Stimulated activated memory B cell treated with anti-CD40 and anti-IgM and Interleukin-4, amounts not matched to agents 10 μg/mL and 1 μg/mL and 100 μg/mL, for 72 hours (primary cell): ENCODE results near the gene ADAMTSL2.

Experiments used
- ATAC-seq: fragments of 150-1000 bp; cut with Tn5 transposase; 2 replicates; pipeline ENCODE4 v1.10.0; 2021
- H3K27ac Mint-ChIP-seq: one replicate; pipeline ENCODE4 v1.8.0; 2022; ENCODE audit warnings: mild to moderate bottlenecking, mixed read lengths
- H3K27me3 Mint-ChIP-seq: one replicate; pipeline ENCODE4 v1.8.0; 2022; ENCODE audit warnings: mixed read lengths
- H3K36me3 Mint-ChIP-seq: one replicate; pipeline ENCODE4 v1.8.0; 2022; ENCODE audit warnings: mixed read lengths
- H3K4me1 Mint-ChIP-seq: one replicate; pipeline ENCODE4 v1.8.0; 2022; ENCODE audit warnings: mixed read lengths
- H3K4me3 Mint-ChIP-seq: one replicate; pipeline ENCODE4 v1.8.0; 2022; ENCODE audit warnings: mild to moderate bottlenecking, moderate library complexity, mixed read lengths
- H3K9me3 Mint-ChIP-seq: one replicate; pipeline ENCODE4 v1.8.0; 2022; ENCODE audit warnings: mixed read lengths

The ADAMTSL2 gene

GRCh38 chr9:133511607-133512006 lies 22.9 kb upstream of the ADAMTSL2 start:
- Mint-ChIP-seq H3K27me3 (peaks cover 16% of the 10 kb centered on the region), H3K9me3 (no peaks in the 10 kb centered on the region), H3K27ac (no peak overlapping the region), H3K4me1 (no peaks in the 10 kb centered on the region), H3K4me3 (no peak overlapping the region), H3K36me3 (no peaks in the 10 kb centered on the region)
- no peak for ATAC-seq

GRCh38 chr9:133512253-133513213 lies 22.0 kb upstream of the ADAMTSL2 start:
- H3K9me3 Mint-ChIP-seq = no peaks in the 10 kb centered on the region
- H3K4me3 Mint-ChIP-seq = no peak overlapping the region
- no peaks in the 10 kb centered on the region for H3K36me3 Mint-ChIP-seq
- H3K4me1 Mint-ChIP-seq = no peaks in the 10 kb centered on the region
- H3K27me3 Mint-ChIP-seq = peaks cover 17% of the 10 kb centered on the region
- ATAC-seq = no peak
- H3K27ac Mint-ChIP-seq = no peak overlapping the region

GRCh38 chr9:133513214-133514100 lies 21.0 kb upstream of the ADAMTSL2 start:
- H3K27me3 Mint-ChIP-seq = peaks cover 18% of the 10 kb centered on the region
- ATAC-seq = no peak
- H3K36me3 Mint-ChIP-seq = no peaks in the 10 kb centered on the region
- H3K27ac Mint-ChIP-seq = no peak overlapping the region
- H3K4me3 Mint-ChIP-seq = no peak overlapping the region
- no peaks in the 10 kb centered on the region for H3K9me3 Mint-ChIP-seq
- no peaks in the 10 kb centered on the region for H3K4me1 Mint-ChIP-seq

GRCh38 chr9:133514460-133515239 lies 19.9 kb upstream of the ADAMTSL2 start:
- no peaks in the 10 kb centered on the region for H3K9me3 Mint-ChIP-seq
- no peaks in the 10 kb centered on the region for H3K4me1 Mint-ChIP-seq
- peaks cover 22% of the 10 kb centered on the region for H3K27me3 Mint-ChIP-seq
- H3K4me3 Mint-ChIP-seq = no peak overlapping the region
- H3K27ac Mint-ChIP-seq = no peak overlapping the region
- H3K36me3 Mint-ChIP-seq = no peaks in the 10 kb centered on the region
- ATAC-seq = no peak

GRCh38 chr9:133515240-133515610 lies 19.3 kb upstream of the ADAMTSL2 start:
- no peaks in the 10 kb centered on the region for H3K4me1 Mint-ChIP-seq
- H3K27me3 Mint-ChIP-seq = peaks cover 22% of the 10 kb centered on the region
- no peak overlapping the region for H3K27ac Mint-ChIP-seq
- no peaks in the 10 kb centered on the region for H3K9me3 Mint-ChIP-seq
- no peak overlapping the region for H3K4me3 Mint-ChIP-seq
- no peak for ATAC-seq
- no peaks in the 10 kb centered on the region for H3K36me3 Mint-ChIP-seq

- peaks cover 22% of the 10 kb centered on the region for H3K27me3 Mint-ChIP-seq
- no peak overlapping the region for H3K27ac Mint-ChIP-seq
- ATAC-seq = no peak
- no peak overlapping the region for H3K4me3 Mint-ChIP-seq
- H3K36me3 Mint-ChIP-seq = no peaks in the 10 kb centered on the region
- no peaks in the 10 kb centered on the region for H3K9me3 Mint-ChIP-seq
- no peaks in the 10 kb centered on the region for H3K4me1 Mint-ChIP-seq
These were observed 18.8 kb upstream of the ADAMTSL2 start for GRCh38 chr9:133515615-133516255.

DNA sequence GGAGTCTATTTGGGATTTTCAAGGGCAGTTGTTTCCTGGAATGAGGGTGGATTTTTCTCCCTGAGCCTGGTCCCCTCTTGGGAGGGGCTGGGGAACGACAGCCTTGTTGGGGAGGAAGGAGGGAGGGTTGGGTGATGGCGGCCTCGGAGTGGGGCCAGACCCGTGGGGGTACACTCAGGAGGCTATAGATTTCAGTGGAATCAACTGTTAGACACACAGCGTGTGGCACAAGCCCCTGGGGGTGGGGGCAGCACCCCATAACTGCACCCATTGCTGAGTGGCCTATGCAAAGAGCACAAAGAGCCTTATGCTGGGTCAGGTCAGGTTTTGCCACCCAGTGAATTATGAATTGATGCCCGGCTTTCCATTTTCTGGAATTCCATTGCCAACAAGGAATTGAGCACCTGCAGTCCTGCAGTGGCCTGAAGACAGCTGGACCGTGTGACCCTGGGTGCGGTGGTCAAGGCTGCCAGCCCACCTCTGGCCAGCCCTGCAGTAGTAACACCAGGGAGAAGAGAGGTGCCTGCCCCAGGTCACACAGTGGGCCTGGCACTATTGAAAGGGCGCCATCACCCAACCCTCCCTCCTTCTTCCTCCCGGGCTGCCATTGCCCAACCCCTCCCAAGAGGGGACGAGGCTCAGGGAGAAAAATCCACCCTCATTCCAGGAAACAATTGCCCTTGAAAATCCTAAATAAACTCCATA lies 18.1 kb upstream of the ADAMTSL2 start:
- ATAC-seq = no peak
- Mint-ChIP-seq H3K36me3 (no peaks in the 10 kb centered on the region), H3K27me3 (peaks cover 22% of the 10 kb centered on the region), H3K4me1 (no peaks in the 10 kb centered on the region), H3K4me3 (no peak overlapping the region), H3K9me3 (no peaks in the 10 kb centered on the region), H3K27ac (no peak overlapping the region)

DNA sequence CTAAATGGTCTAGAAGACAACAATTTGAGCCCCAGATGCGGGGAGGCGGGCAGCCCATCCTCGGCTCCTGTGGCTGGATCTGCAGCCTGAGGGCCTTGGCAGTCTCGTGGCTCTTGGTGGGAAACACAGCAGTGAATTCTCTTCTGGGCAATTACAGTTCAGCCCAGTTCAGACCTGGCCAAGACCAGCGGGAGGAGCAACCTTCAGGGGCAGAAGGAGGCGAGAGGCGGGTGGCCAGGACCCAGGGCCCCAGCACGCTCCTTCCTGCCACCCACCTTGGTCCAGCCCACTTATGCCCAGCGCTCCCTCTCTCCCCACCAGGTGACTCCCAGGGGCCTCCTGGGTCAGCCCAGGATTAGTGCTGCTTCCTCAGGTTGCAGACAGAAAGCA lies 17.5 kb upstream of the ADAMTSL2 start:
- H3K4me3 Mint-ChIP-seq = no peak overlapping the region
- ATAC-seq = no peak
- H3K9me3 Mint-ChIP-seq = no peaks in the 10 kb centered on the region
- H3K27ac Mint-ChIP-seq = no peak overlapping the region
- peaks cover 22% of the 10 kb centered on the region for H3K27me3 Mint-ChIP-seq
- no peaks in the 10 kb centered on the region for H3K4me1 Mint-ChIP-seq
- no peaks in the 10 kb centered on the region for H3K36me3 Mint-ChIP-seq

GRCh38 chr9:133517711-133518110 lies 16.8 kb upstream of the ADAMTSL2 start:
- Mint-ChIP-seq H3K36me3 (no peaks in the 10 kb centered on the region), H3K27me3 (peaks cover 22% of the 10 kb centered on the region), H3K4me1 (no peaks in the 10 kb centered on the region), H3K4me3 (no peak overlapping the region), H3K27ac (no peak overlapping the region), H3K9me3 (no peaks in the 10 kb centered on the region)
- ATAC-seq = no peak

- no peaks in the 10 kb centered on the region for H3K36me3 Mint-ChIP-seq
- no peak for ATAC-seq
- H3K4me1 Mint-ChIP-seq = no peaks in the 10 kb centered on the region
- H3K27ac Mint-ChIP-seq = no peak overlapping the region
- no peak overlapping the region for H3K4me3 Mint-ChIP-seq
- no peaks in the 10 kb centered on the region for H3K9me3 Mint-ChIP-seq
- peaks cover 25% of the 10 kb centered on the region for H3K27me3 Mint-ChIP-seq
These were observed 16.3 kb upstream of the ADAMTSL2 start for GRCh38 chr9:133518200-133518599.

GRCh38 chr9:133518706-133519449 lies 15.6 kb upstream of the ADAMTSL2 start:
- no peak for ATAC-seq

DNA sequence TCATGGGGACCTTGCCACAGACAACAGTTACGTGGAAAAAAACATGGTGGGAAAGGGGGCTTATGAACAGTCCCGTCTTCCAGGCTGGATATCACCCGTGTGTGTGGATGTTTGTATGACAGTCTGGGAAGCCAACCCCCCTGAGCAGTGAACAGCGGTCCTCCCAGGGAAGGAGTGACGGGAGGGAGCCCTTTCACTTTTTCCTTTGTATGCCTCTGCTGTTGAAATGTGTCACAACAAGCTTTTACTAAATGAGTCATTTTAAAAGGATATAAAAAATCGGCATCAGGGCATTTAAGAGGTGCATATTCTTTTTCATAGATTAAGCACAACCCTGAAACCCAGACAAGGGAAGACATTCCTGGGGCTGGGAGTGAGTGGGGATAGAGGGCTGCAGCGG lies 14.8 kb upstream of the ADAMTSL2 start:
- Mint-ChIP-seq H3K4me3 (no peak overlapping the region), H3K27ac (no peak overlapping the region), H3K4me1 (no peaks in the 10 kb centered on the region), H3K27me3 (peaks cover 33% of the 10 kb centered on the region), H3K36me3 (no peaks in the 10 kb centered on the region), H3K9me3 (no peaks in the 10 kb centered on the region)
- no peak for ATAC-seq

More at GRCh38 chr9:133518706-133519449, 15.6 kb upstream of the ADAMTSL2 start:
- Mint-ChIP-seq H3K36me3 (no peaks in the 10 kb centered on the region), H3K27ac (no peak overlapping the region), H3K4me3 (no peak overlapping the region), H3K4me1 (no peaks in the 10 kb centered on the region), H3K27me3 (peaks cover 32% of the 10 kb centered on the region), H3K9me3 (no peaks in the 10 kb centered on the region)

- ATAC-seq = no peak
- Mint-ChIP-seq H3K4me1 (no peaks in the 10 kb centered on the region), H3K9me3 (no peaks in the 10 kb centered on the region), H3K4me3 (no peak overlapping the region), H3K27ac (no peak overlapping the region), H3K27me3 (peaks cover 33% of the 10 kb centered on the region), H3K36me3 (no peaks in the 10 kb centered on the region)
These were observed 14.2 kb upstream of the ADAMTSL2 start for GRCh38 chr9:133520121-133520835.
